ENCODE results near the gene ADAMTS3. TPM values are rescaled to one million over a fixed set of nuclear protein-coding genes. Genes with fewer than 3 reads are reported as not detected.

The ADAMTS3 gene
- total and polyA plus RNA-seq, 9 of the 15 experiments (the other 6 are each of a cell fraction or from before 2014, with no cell fraction given), result 4.0 to 18.0 (median 12.1) TPM

- TF ChIP-seq E2F5 (CRISPR knock-in tag; IDR thresholded peaks at IDR 0.05) (no peak), CSDE1 (IDR thresholded peaks at IDR 0.05) (no peak), DPF2 (IDR thresholded peaks at IDR 0.05) (peak; percentile 79), SP1 (CRISPR knock-in tag; IDR thresholded peaks at IDR 0.05) (no peak), SMARCC2 (IDR thresholded peaks at IDR 0.05; ENCODE audit: low read depth) (peak; percentile 26; the same call in 1 of the 2 replicates), NEUROD1 (IDR thresholded peaks at IDR 0.05; ENCODE audit: borderline replicate concordance, low read depth, low read length, partially characterized antibody) (no peak), NELFE (IDR thresholded peaks at IDR 0.05; ENCODE audit: insufficient read depth, insufficient read length) (no peak), ZNF124 (CRISPR knock-in tag; IDR thresholded peaks at IDR 0.05) (no peak), ZBTB26 (CRISPR knock-in tag; IDR thresholded peaks at IDR 0.05) (no peak), ZNF121 (CRISPR knock-in tag; conservative IDR thresholded peaks at IDR 0.05) (no peak), ZNF431 (CRISPR knock-in tag; IDR thresholded peaks at IDR 0.05) (no peak), ZNF175 (CRISPR knock-in tag; IDR thresholded peaks at IDR 0.05; ENCODE audit: low read depth) (peak; percentile 75; the same call in 1 of the 2 replicates), ZC3H11A (IDR thresholded peaks at IDR 0.05; ENCODE audit: low read depth, low read length) (no peak), HOXB6 (CRISPR knock-in tag; IDR thresholded peaks at IDR 0.05; ENCODE audit: borderline replicate concordance) (no peak), MLLT1 (IDR thresholded peaks at IDR 0.05) (no peak), HMGXB4 (CRISPR knock-in tag; IDR thresholded peaks at IDR 0.05) (no peak), NCOR1 (IDR thresholded peaks at IDR 0.05) (peak; percentile 76), CBFA2T3 (IDR thresholded peaks at IDR 0.05) (peak; percentile 91), TSHZ1 (CRISPR knock-in tag; IDR thresholded peaks at IDR 0.05) (no peak), NFRKB (IDR thresholded peaks at IDR 0.05; ENCODE audit: low read depth) (no peak; the same call in none of the 2 replicates), FOSL1 (tag; conservative IDR thresholded peaks at IDR 0.05) (peak; percentile 69), ADNP (tag; IDR thresholded peaks at IDR 0.05) (no peak)
Measured at GRCh38 chr4:72569719-72570235, 756 bp upstream of the ADAMTS3 start (continued).

Data from K562 (cell line).